ENCODE data around the gene SLC46A3. TPM values are rescaled to one million over a fixed set of nuclear protein-coding genes. Genes with fewer than 3 reads are reported as not detected.

Gene SLC46A3
- total RNA-seq, 1 experiment from 2014 or later = 8.1 TPM

- CTCF ChIA-PET = no interaction called here
- POLR2A ChIA-PET = no interaction called here
- peaks cover 9% of the 10 kb centered on the region for H3K4me1 Mint-ChIP-seq (ENCODE audit: insufficient read depth, unreplicated experiment)
- intact Hi-C loops (cut with micrococcal nuclease) = no loop called here
- no peak overlapping the region for H3K27ac Mint-ChIP-seq (ENCODE audit: low read depth, unreplicated experiment)
- H3K27me3 Mint-ChIP-seq (ENCODE audit: insufficient read depth, unreplicated experiment) = no peaks in the 10 kb centered on the region
- BruUV-seq (replicated peaks) = no TSS peak
- TF ChIP-seq CTCF (IDR thresholded peaks at IDR 0.05; ENCODE audit: unreplicated experiment) = no peak
- H3K9me3 Mint-ChIP-seq (ENCODE audit: unreplicated experiment) = no peaks in the 10 kb centered on the region
- DNase-seq (ENCODE audit: unreplicated experiment) = peak; percentile 14
- H3K4me3 Mint-ChIP-seq (ENCODE audit: unreplicated experiment) = no peak overlapping the region
- no peaks in the 10 kb centered on the region for H3K36me3 Mint-ChIP-seq (ENCODE audit: insufficient read depth, unreplicated experiment)
Measured at GRCh38 chr13:28741084-28741491, 22.3 kb upstream of the SLC46A3 start.

GRCh38 chr13:28739376-28739775 lies 20.6 kb upstream of the SLC46A3 start:
- H3K27ac Mint-ChIP-seq (ENCODE audit: low read depth, unreplicated experiment) = no peak overlapping the region
- peaks cover 5% of the 10 kb centered on the region for H3K4me1 Mint-ChIP-seq (ENCODE audit: insufficient read depth, unreplicated experiment)
- ChIA-PET CTCF (interaction anchor here (0.5 kb wide), 1 partner anchor 852 kb away, joined by 3 read pairs; no protein-coding TSS in a partner anchor), POLR2A (interaction anchor here (0.7 to 1.4 kb wide), 3 partner anchors 10 to 371 kb away, joined by 3 to 4 read pairs (median 4); no protein-coding TSS in a partner anchor)
- H3K36me3 Mint-ChIP-seq (ENCODE audit: insufficient read depth, unreplicated experiment) = no peaks in the 10 kb centered on the region
- H3K9me3 Mint-ChIP-seq (ENCODE audit: unreplicated experiment) = no peaks in the 10 kb centered on the region
- DNase-seq (ENCODE audit: unreplicated experiment) = no peak
- H3K27me3 Mint-ChIP-seq (ENCODE audit: insufficient read depth, unreplicated experiment) = no peaks in the 10 kb centered on the region
- no peak overlapping the region for H3K4me3 Mint-ChIP-seq (ENCODE audit: unreplicated experiment)
- no TSS peak for BruUV-seq (replicated peaks)
- TF ChIP-seq CTCF (IDR thresholded peaks at IDR 0.05; ENCODE audit: unreplicated experiment) = no peak
- intact Hi-C loops (cut with micrococcal nuclease) = no loop called here

GRCh38 chr13:28735481-28736029 lies 16.8 kb upstream of the SLC46A3 start:
- no TSS peak for BruUV-seq (replicated peaks)
- intact Hi-C loops (cut with micrococcal nuclease) = no loop called here

GRCh38 chr13:28734906-28735305 lies 16.1 kb upstream of the SLC46A3 start:
- Mint-ChIP-seq H3K4me3 (ENCODE audit: unreplicated experiment) (no peak overlapping the region), H3K36me3 (ENCODE audit: insufficient read depth, unreplicated experiment) (no peaks in the 10 kb centered on the region), H3K4me1 (ENCODE audit: insufficient read depth, unreplicated experiment) (no peaks in the 10 kb centered on the region), H3K9me3 (ENCODE audit: unreplicated experiment) (no peaks in the 10 kb centered on the region), H3K27me3 (ENCODE audit: insufficient read depth, unreplicated experiment) (no peaks in the 10 kb centered on the region), H3K27ac (ENCODE audit: low read depth, unreplicated experiment) (no peak overlapping the region)
- CTCF ChIA-PET = no interaction called here
- TF ChIP-seq CTCF (IDR thresholded peaks at IDR 0.05; ENCODE audit: unreplicated experiment) = no peak
- no TSS peak for BruUV-seq (replicated peaks)
- POLR2A ChIA-PET = interaction anchor here (0.9 kb wide), 1 partner anchor 75 kb away, joined by 4 read pairs; no protein-coding TSS in a partner anchor
- intact Hi-C loops (cut with micrococcal nuclease) = no loop called here
- no peak for DNase-seq (ENCODE audit: unreplicated experiment)

More at GRCh38 chr13:28735481-28736029, 16.8 kb upstream of the SLC46A3 start:
- TF ChIP-seq CTCF (IDR thresholded peaks at IDR 0.05; ENCODE audit: unreplicated experiment) = no peak
- Mint-ChIP-seq H3K4me1 (ENCODE audit: insufficient read depth, unreplicated experiment) (no peaks in the 10 kb centered on the region), H3K27ac (ENCODE audit: low read depth, unreplicated experiment) (no peak overlapping the region), H3K9me3 (ENCODE audit: unreplicated experiment) (no peaks in the 10 kb centered on the region), H3K36me3 (ENCODE audit: insufficient read depth, unreplicated experiment) (no peaks in the 10 kb centered on the region), H3K4me3 (ENCODE audit: unreplicated experiment) (no peak overlapping the region), H3K27me3 (ENCODE audit: insufficient read depth, unreplicated experiment) (no peaks in the 10 kb centered on the region)
- CTCF ChIA-PET = interaction anchor here (0.6 kb wide), 1 partner anchor 19 kb away, joined by 3 read pairs; no protein-coding TSS in a partner anchor
- POLR2A ChIA-PET = interaction anchor here (0.9 kb wide), 1 partner anchor 76 kb away, joined by 4 read pairs; no protein-coding TSS in a partner anchor
- DNase-seq (ENCODE audit: unreplicated experiment) = no peak

Measured in MCF 10A (cell line).